Lower lobe of right lung (tissue), 2 donors: Measurements from ENCODE around the gene SAT2. TPM values are rescaled to one million over a fixed set of nuclear protein-coding genes. Genes with fewer than 3 reads are reported as not detected.

ENCODE experiments used
- ATAC-seq, 2 donors: fragments of 200-7000 bp; cut with Tn5 transposase; one replicate each; pipeline ENCODE4 v1.9.1; 2020 to 2022; ENCODE audit warnings: mild to moderate bottlenecking in 2 of 2, moderate library complexity in 2 of 2
- DNase-seq: peaks from one replicate; pipeline ENCODE4 v3.0.0-alpha.2; 2020
- H3K27ac ChIP-seq: fragments of 200-600 bp; one replicate; pipeline ENCODE4 v1.8.0; 2022
- H3K27me3 ChIP-seq: fragments of 200-600 bp; one replicate; pipeline ENCODE4 v1.8.0; 2022; ENCODE audit warnings: low read depth
- H3K36me3 ChIP-seq: fragments of 200-600 bp; one replicate; pipeline ENCODE4 v1.8.0; 2022; ENCODE audit warnings: mild to moderate bottlenecking
- H3K4me1 ChIP-seq: fragments of 200-600 bp; one replicate; pipeline ENCODE4 v1.8.0; 2022
- H3K4me3 ChIP-seq: fragments of 200-600 bp; one replicate; pipeline ENCODE4 v1.8.0; 2022; ENCODE audit warnings: mild to moderate bottlenecking
- H3K9me3 ChIP-seq: fragments of 200-600 bp; one replicate; pipeline ENCODE4 v1.8.0; 2022
- intact Hi-C: fragments of 100-400 bp; cut with DNase I; formaldehyde crosslinking; loops from one replicate; pipeline ENCODE4 v1.11.0; 2022
- long read RNA-seq: library from polyadenylated mRNA; unstranded; transcript quantifications from one replicate; pipeline ENCODE4 v2.0.0, GENCODE V29; 2021
- total RNA-seq: library from RNA; stranded (reverse); fragmentation: NEBNext Ultra II Directional; extraction: Animal tissue kit (Norgen Biotek cat#: 25700); gene quantifications from one replicate; pipeline ENCODE4 v1.2.1, GENCODE V29; 2021
- TF ChIP-seq, protein P1 (sequence below): fragments of 200-600 bp; IDR thresholded peaks from one replicate; pipeline ENCODE4 v1.8.0; 2022; ENCODE audit warnings: antibody characterized with exemption, mild to moderate bottlenecking
- donor health status: DM: no; HTN: yes; CAD: no; lungs with severe emphysema.

Gene SAT2
- total RNA-seq, result 86.3 TPM
- long read RNA-seq, transcript SAT2-202 (6 exons, 974 nt), result major isoform, 24 of 63 reads
- long read RNA-seq, transcript SAT2-214 (1 exons, 1,563 nt), result minor isoform, 7 of 63 reads
- long read RNA-seq, transcript SAT2-201 (6 exons, 946 nt), result minor isoform, 13 of 63 reads
- long read RNA-seq, transcript SAT2-213 (5 exons, 582 nt), result minor isoform, 9 of 63 reads
- long read RNA-seq, partial matches to known transcripts, result 2 of 63 reads
- long read RNA-seq, other reads (novel, unspliced or antisense), result 3 of 63 reads

DNA sequence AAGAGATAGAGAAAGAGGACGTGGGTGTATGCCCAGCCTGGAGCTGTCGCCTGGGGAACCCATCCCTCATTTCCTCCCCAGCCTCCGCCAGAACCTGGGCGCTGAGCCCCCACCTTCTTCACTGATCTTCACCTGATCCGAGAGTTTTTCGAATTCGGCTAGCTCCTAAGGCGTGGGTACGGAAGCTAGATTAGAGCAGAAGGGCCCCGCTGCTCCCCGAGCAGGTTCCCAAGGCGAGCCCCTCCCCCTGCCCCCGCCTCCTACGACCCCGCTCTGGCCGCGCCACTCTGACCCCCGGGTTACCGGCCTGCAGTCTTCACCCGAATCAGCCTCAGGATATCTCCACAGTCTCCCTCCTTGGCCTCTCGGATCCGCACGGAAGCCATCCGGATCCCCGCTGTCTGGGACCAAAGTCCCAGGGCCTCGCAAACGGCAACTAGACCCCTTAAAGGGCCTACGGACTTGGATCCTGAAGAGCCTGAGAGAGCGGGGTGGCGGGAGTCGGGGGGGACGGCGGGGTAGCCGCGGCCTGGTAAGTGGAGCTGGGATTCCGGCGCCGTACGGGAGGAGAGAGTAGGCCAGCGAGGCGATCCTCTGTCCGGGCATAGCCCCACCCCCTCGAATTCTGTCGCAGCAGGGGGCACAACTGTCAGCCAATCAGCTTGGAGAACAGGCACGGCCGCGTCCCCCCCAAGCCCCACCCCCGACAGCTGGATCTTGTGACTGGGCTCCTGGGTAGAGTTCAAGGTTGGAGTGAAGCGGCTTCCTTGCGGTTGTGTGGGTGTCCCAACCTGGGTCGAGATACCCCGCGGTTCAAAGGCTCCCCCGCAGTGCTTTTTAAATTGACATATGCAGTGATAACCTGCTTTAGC, at the start of gene SAT2:
SAT2 (minus strand) TSS at position 572 of the 872 bp plus-strand sequence; CDS start at position 386, 186 bp downstream.
- peak; percentile 98 to 99 for ATAC-seq
- Histone ChIP-seq H3K27ac (peak within 1 kb of the TSS; percentile 93), H3K4me1 (peaks cover 17% of the 10 kb centered on the region), H3K4me3 (peak within 1 kb of the TSS; percentile 78), H3K36me3 (peaks cover 12% of the 10 kb centered on the region), H3K27me3 (no peaks in the 10 kb centered on the region), H3K9me3 (no peaks in the 10 kb centered on the region)
- DNase-seq, result peak; percentile 95
- TF ChIP-seq, protein P1, sequence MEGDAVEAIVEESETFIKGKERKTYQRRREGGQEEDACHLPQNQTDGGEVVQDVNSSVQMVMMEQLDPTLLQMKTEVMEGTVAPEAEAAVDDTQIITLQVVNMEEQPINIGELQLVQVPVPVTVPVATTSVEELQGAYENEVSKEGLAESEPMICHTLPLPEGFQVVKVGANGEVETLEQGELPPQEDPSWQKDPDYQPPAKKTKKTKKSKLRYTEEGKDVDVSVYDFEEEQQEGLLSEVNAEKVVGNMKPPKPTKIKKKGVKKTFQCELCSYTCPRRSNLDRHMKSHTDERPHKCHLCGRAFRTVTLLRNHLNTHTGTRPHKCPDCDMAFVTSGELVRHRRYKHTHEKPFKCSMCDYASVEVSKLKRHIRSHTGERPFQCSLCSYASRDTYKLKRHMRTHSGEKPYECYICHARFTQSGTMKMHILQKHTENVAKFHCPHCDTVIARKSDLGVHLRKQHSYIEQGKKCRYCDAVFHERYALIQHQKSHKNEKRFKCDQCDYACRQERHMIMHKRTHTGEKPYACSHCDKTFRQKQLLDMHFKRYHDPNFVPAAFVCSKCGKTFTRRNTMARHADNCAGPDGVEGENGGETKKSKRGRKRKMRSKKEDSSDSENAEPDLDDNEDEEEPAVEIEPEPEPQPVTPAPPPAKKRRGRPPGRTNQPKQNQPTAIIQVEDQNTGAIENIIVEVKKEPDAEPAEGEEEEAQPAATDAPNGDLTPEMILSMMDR, result no peak
- intact Hi-C loops, result no loop called here

DNA sequence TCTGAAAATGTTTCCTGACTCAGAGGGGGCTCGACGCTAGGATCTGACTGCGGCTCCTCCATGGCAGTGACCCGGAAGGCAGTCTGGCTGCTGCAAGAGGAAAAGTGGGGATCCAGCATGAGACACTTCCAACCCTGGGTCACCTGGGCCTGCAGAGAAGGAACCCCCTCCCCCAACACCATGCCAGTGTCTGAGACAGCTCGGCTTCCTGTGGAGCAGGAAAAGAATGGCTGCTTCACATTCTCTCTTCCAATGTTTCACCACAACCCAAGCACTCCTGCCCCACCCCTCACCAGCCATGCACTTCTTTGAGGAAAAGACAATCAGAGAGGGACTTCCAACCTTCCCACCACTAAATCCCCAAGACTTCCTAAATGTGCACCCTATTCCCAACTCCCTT, 48.9 kb upstream of the SAT2 start:
- no peak overlapping the region for H3K27ac ChIP-seq
- TF ChIP-seq, protein P1, result no peak
- H3K36me3 ChIP-seq, result peaks cover 47% of the 10 kb centered on the region
- ATAC-seq (no peak), DNase-seq (no peak)
- H3K4me3 ChIP-seq, result no peak overlapping the region
- H3K9me3 ChIP-seq, result peaks cover 6% of the 10 kb centered on the region
- intact Hi-C loops, result no loop called here
- H3K4me1 ChIP-seq, result no peaks in the 10 kb centered on the region
- H3K27me3 ChIP-seq, result no peaks in the 10 kb centered on the region

DNA sequence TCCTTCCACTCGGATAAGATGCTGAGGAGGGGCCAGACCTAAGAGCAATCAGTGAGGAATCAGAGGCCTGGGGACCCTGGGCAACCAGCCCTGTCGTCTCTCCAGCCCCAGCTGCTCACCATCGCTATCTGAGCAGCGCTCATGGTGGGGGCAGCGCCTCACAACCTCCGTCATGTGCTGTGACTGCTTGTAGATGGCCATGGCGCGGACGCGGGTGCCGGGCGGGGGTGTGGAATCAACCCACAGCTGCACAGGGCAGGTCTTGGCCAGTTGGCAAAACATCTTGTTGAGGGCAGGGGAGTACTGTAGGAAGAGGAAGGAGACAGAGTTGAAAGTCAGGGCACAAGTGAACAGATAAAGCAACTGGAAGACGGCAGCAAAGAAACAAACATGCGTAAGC, 47.3 kb upstream of the SAT2 start:
- intact Hi-C loops, result no loop called here
- Histone ChIP-seq H3K27ac (no peak overlapping the region), H3K36me3 (peaks cover 63% of the 10 kb centered on the region), H3K4me1 (no peaks in the 10 kb centered on the region), H3K27me3 (no peaks in the 10 kb centered on the region), H3K4me3 (no peak overlapping the region), H3K9me3 (peaks cover 6% of the 10 kb centered on the region)
- TF ChIP-seq, protein P1, result no peak
- no peak for ATAC-seq
- no peak for DNase-seq

DNA sequence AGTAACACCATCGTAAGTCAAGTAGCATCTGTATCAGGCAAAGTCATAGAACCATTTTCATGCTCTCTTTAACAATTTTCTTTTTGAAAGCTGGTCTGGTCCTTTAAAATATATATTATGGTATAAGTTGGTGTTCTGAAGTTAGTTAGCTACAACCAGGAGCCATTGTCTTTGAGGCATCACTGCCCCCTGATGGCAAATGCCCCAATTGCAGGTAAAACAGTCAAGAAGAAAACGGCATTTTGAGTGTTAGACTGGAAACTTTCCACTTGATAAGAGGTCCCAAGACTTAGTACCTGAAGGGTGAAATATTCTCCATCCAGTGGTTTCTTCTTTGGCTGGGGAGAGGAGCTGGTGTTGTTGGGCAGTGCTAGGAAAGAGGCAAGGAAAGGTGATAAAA, 45.6 kb upstream of the SAT2 start:
- TF ChIP-seq, protein P1, result peak; percentile 36
- H3K36me3 ChIP-seq, result peaks cover 80% of the 10 kb centered on the region
- no peak for ATAC-seq
- intact Hi-C loops, result no loop called here
- no peak overlapping the region for H3K27ac ChIP-seq
- H3K9me3 ChIP-seq, result peaks cover 6% of the 10 kb centered on the region
- no peak overlapping the region for H3K4me3 ChIP-seq
- H3K4me1 ChIP-seq, result no peaks in the 10 kb centered on the region
- no peaks in the 10 kb centered on the region for H3K27me3 ChIP-seq
- DNase-seq, result no peak

DNA sequence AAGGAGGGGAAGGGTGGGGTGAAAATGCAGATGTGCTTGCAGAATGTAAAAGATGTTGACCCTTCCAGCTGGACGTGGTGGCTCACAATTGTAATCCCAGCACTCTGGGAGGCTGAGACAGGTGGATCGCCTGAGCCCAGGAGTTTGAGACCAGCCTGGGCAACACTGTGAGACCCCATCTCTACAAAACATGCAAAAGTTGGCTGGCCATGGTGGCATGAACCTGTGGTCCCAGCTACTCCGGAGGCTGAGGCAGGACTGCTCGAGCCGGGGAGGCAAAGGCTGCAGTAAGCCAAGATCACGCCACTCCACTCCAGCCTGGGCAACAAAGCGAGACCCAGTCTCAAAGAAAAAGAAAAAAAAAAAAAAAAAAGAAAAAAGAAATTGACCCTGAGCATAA, 40.9 kb upstream of the SAT2 start:
- intact Hi-C loops, result no loop called here
- H3K4me1 ChIP-seq, result no peaks in the 10 kb centered on the region
- DNase-seq, result no peak
- ATAC-seq, result no peak
- H3K36me3 ChIP-seq, result peaks cover 75% of the 10 kb centered on the region
- no peak overlapping the region for H3K4me3 ChIP-seq
- H3K27me3 ChIP-seq, result no peaks in the 10 kb centered on the region
- TF ChIP-seq, protein P1, result no peak
- peaks cover 4% of the 10 kb centered on the region for H3K9me3 ChIP-seq
- H3K27ac ChIP-seq, result no peak overlapping the region
